WTC11 (cell line): ENCODE data around the gene CD109. TPM values are rescaled to one million over a fixed set of nuclear protein-coding genes. Genes with fewer than 3 reads are reported as not detected.

Experiments
- ATAC-seq: fragments of 200-7000 bp; cut with Tn5 transposase; 2 replicates; pipeline ENCODE4 v1.10.0; 2021; ENCODE audit warnings: mild to moderate bottlenecking, moderate library complexity
- CTCF ChIA-PET: fragments of 300-600 bp; sonication (Branson Sonifier 250); formaldehyde crosslinking; loops from one replicate; lab custom pipeline; 2021; ENCODE audit warnings: antibody characterized with exemption; lab: Charles Lee
- POLR2A ChIA-PET: fragments of 350-600 bp; sonication (Branson Sonifier 250); formaldehyde crosslinking; loops from one replicate; lab custom pipeline; 2021; ENCODE audit warnings: antibody characterized with exemption; lab: Charles Lee
- DNase-seq: peaks from one replicate; pipeline ENCODE4 v3.0.0; 2021; ENCODE audit warnings: low spot score
- H3K27ac Mint-ChIP-seq: 2 replicates; pipeline ENCODE4 v1.8.0; 2021; ENCODE audit warnings: mixed read lengths
- H3K27me3 Mint-ChIP-seq: 2 replicates; pipeline ENCODE4 v1.8.0; 2021; ENCODE audit warnings: low read depth, mild to moderate bottlenecking, moderate library complexity, mixed read lengths
- H3K36me3 Mint-ChIP-seq: 2 replicates; pipeline ENCODE4 v1.8.0; 2021; ENCODE audit warnings: mixed read lengths
- H3K4me1 Mint-ChIP-seq: 2 replicates; pipeline ENCODE4 v1.8.0; 2022; ENCODE audit warnings: mixed read lengths
- H3K4me3 Mint-ChIP-seq: 2 replicates; pipeline ENCODE4 v1.8.0; 2021; ENCODE audit warnings: mild to moderate bottlenecking, moderate library complexity, mixed read lengths
- H3K9me3 Mint-ChIP-seq: 2 replicates; pipeline ENCODE4 v1.8.0; 2021; ENCODE audit warnings: mixed read lengths
- AFF4 ChIP-seq: sonication (generic); formaldehyde crosslinking; IDR thresholded peaks from 2 replicates; pipeline ENCODE4 v1.8.1; 2023; ENCODE audit warnings: mild to moderate bottlenecking, missing genetic modification reagents, borderline replicate concordance
- ATF1 ChIP-seq: sonication (generic); formaldehyde crosslinking; IDR thresholded peaks from 2 replicates; pipeline ENCODE4 v1.8.1; 2023; ENCODE audit warnings: mild to moderate bottlenecking, moderate library complexity, missing genetic modification reagents
- ELF4 ChIP-seq: sonication (generic); formaldehyde crosslinking; IDR thresholded peaks from 2 replicates; pipeline ENCODE4 v1.8.1; 2022; ENCODE audit warnings: low read depth, mild to moderate bottlenecking, moderate library complexity, missing genetic modification reagents
- EMX1 ChIP-seq: fragments of 250-450 bp; sonication (Bioruptor Pico); IDR thresholded peaks from 2 replicates; pipeline ENCODE4 v1.8.0; 2021; ENCODE audit warnings: mild to moderate bottlenecking
- ERG ChIP-seq: fragments of 250-450 bp; sonication (Bioruptor Pico); IDR thresholded peaks from 2 replicates; pipeline ENCODE4 v1.8.0; 2021; ENCODE audit warnings: mild to moderate bottlenecking
- FOXP4 ChIP-seq: sonication (generic); formaldehyde crosslinking; IDR thresholded peaks from 2 replicates; pipeline ENCODE4 v1.8.0; 2022; ENCODE audit warnings: mild to moderate bottlenecking, missing genetic modification reagents
- HMGXB4 ChIP-seq: sonication (generic); formaldehyde crosslinking; IDR thresholded peaks from 2 replicates; pipeline ENCODE4 v1.8.1; 2023; ENCODE audit warnings: mild to moderate bottlenecking, moderate library complexity, missing genetic modification reagents
- MYBL2 ChIP-seq: sonication (generic); formaldehyde crosslinking; IDR thresholded peaks from 2 replicates; pipeline ENCODE4 v1.8.1; 2023; ENCODE audit warnings: mild to moderate bottlenecking, moderate library complexity, missing genetic modification reagents
- OVOL2 ChIP-seq: fragments of 250-450 bp; sonication (Bioruptor Pico); IDR thresholded peaks from 2 replicates; pipeline ENCODE4 v1.9.0; 2021; ENCODE audit warnings: mild to moderate bottlenecking, borderline replicate concordance
- PREB ChIP-seq: sonication (generic); formaldehyde crosslinking; IDR thresholded peaks from 2 replicates; pipeline ENCODE4 v1.8.1; 2022; ENCODE audit warnings: mild to moderate bottlenecking, missing genetic modification reagents, moderate library complexity, borderline replicate concordance
- PRRX2 ChIP-seq: fragments of 250-450 bp; sonication (Bioruptor Pico); IDR thresholded peaks from 2 replicates; pipeline ENCODE4 v1.8.0; 2021; ENCODE audit warnings: mild to moderate bottlenecking
- TCF7 ChIP-seq: sonication (generic); formaldehyde crosslinking; IDR thresholded peaks from 2 replicates; pipeline ENCODE4 v1.8.0; 2022; ENCODE audit warnings: mild to moderate bottlenecking, low read depth, missing genetic modification reagents, moderate library complexity
- ZBTB43 ChIP-seq: sonication (generic); formaldehyde crosslinking; IDR thresholded peaks from 2 replicates; pipeline ENCODE4 v1.8.1; 2023; ENCODE audit warnings: mild to moderate bottlenecking, missing genetic modification reagents
- ZNF121 ChIP-seq: sonication (generic); formaldehyde crosslinking; IDR thresholded peaks from 2 replicates; pipeline ENCODE4 v1.8.0; 2023; ENCODE audit warnings: missing genetic modification reagents
- ZNF281 ChIP-seq: sonication (generic); formaldehyde crosslinking; IDR thresholded peaks from 2 replicates; pipeline ENCODE4 v1.8.0; 2023; ENCODE audit warnings: mild to moderate bottlenecking, missing genetic modification reagents
- ZNF425 ChIP-seq: fragments of 250-450 bp; sonication (Bioruptor Pico); conservative IDR thresholded peaks from 2 replicates; pipeline ENCODE4 v1.9.0; 2021; ENCODE audit warnings: mild to moderate bottlenecking
- total RNA-seq: library from RNA; stranded (reverse); gene quantifications from 3 replicates; pipeline ENCODE4 v1.2.3, GENCODE V29; 2021

CD109 gene
- total RNA-seq, 1 experiment from 2014 or later: 4.5 TPM

GRCh38 chr6:73743081-73743480 lies 47.1 kb downstream of the CD109 start (continued):
- TF ChIP-seq AFF4 (CRISPR knock-in tag): no peak
- TF ChIP-seq, all 79 proteins: peak for 0

- no peak for DNase-seq
- no peaks in the 10 kb centered on the region for H3K27me3 Mint-ChIP-seq
- H3K9me3 Mint-ChIP-seq: no peaks in the 10 kb centered on the region
- H3K36me3 Mint-ChIP-seq: no peaks in the 10 kb centered on the region
- no peak for TF ChIP-seq PREB (CRISPR knock-in tag)
- no peak for TF ChIP-seq ERG (CRISPR knock-in tag)
- TF ChIP-seq FOXP4 (CRISPR knock-in tag): no peak
- no peak for TF ChIP-seq HMGXB4 (CRISPR knock-in tag)
- TF ChIP-seq PRRX2: no peak
- TF ChIP-seq, all 79 proteins: peak for 0
- ChIA-PET POLR2A (no interaction called here), CTCF (interaction anchor here (1.6 to 1.8 kb wide), 2 partner anchors 10 to 1466 kb away, joined by 5 to 8 read pairs; no protein-coding TSS in a partner anchor)
- Mint-ChIP-seq H3K4me1 (no peaks in the 10 kb centered on the region), H3K27ac (no peak overlapping the region), H3K4me3 (no peak overlapping the region)
- no peak for ATAC-seq
Measured at GRCh38 chr6:73743556-73743955, 47.6 kb downstream of the CD109 start.

GRCh38 chr6:73746787-73747186 lies 50.8 kb downstream of the CD109 start:
- no peak for ATAC-seq
- no peaks in the 10 kb centered on the region for H3K9me3 Mint-ChIP-seq
- TF ChIP-seq OVOL2 (no peak), TCF7 (CRISPR knock-in tag) (no peak), ATF1 (no peak), ZNF425 (CRISPR knock-in tag) (no peak), EMX1 (no peak), MYBL2 (no peak), ZNF121 (no peak), ZNF281 (CRISPR knock-in tag) (no peak), ELF4 (CRISPR knock-in tag) (no peak), ZBTB43 (CRISPR knock-in tag) (no peak)

More at GRCh38 chr6:73746787-73747186, 50.8 kb downstream of the CD109 start:
- Mint-ChIP-seq H3K27ac (no peak overlapping the region), H3K36me3 (no peaks in the 10 kb centered on the region), H3K4me1 (no peaks in the 10 kb centered on the region), H3K4me3 (no peak overlapping the region), H3K27me3 (no peaks in the 10 kb centered on the region)
- ChIA-PET POLR2A (no interaction called here), CTCF (interaction anchor here (1.0 kb wide), 1 partner anchor 1461 kb away, joined by 3 read pairs; no protein-coding TSS in a partner anchor)
- DNase-seq: no peak
